ENCODE results near the gene RIMS1.

GRCh38 chr6:72262254-72262653 is 375.9 kb downstream of the RIMS1 start:
- TF ChIP-seq CTCF (IDR thresholded peaks at IDR 0.05; ENCODE audit: low read depth, low read length, missing input control) (no peak), REST (IDR thresholded peaks at IDR 0.05) (no peak), JUND (IDR thresholded peaks at IDR 0.05) (no peak), ATF3 (IDR thresholded peaks at IDR 0.05) (no peak), RAD21 (IDR thresholded peaks at IDR 0.05) (no peak), MAX (IDR thresholded peaks at IDR 0.05) (no peak), YY1 (IDR thresholded peaks at IDR 0.05) (no peak), TAF1 (conservative IDR thresholded peaks at IDR 0.05) (no peak), GABPA (IDR thresholded peaks at IDR 0.05 in 1 of 2, conservative IDR thresholded peaks at IDR 0.05 in 1 of 2) (no peak), EGR1 (IDR thresholded peaks at IDR 0.05; ENCODE audit: low read depth in 2 of 2) (no peak), FOXA1 (IDR thresholded peaks at IDR 0.05) (no peak)

Data from liver (tissue), 3 donors.